CD14-positive monocyte (primary cell): ENCODE measurements around the gene RBBP9. TPM values are rescaled to one million over a fixed set of nuclear protein-coding genes. Genes with fewer than 3 reads are reported as not detected.

Experiments used
- DNase-seq, 3 donors: peaks; one replicate each; pipeline ENCODE4 v3.0.0-alpha.2; 2011 to 2022
- H2AFZ ChIP-seq: 2 replicates; pipeline ENCODE4 v1.6.0; 2012; ENCODE audit warnings: mild to moderate bottlenecking, low read depth, low read length, inconsistent platforms; ENCODE audit not compliant: insufficient read depth, poor library complexity, severe bottlenecking
- H3K27ac ChIP-seq, 2 donors: 1 replicate in 1 of 2; 2 replicates in 1 of 2; pipeline ENCODE4 v1.5.1; 2012 to 2013; ENCODE audit warnings: low read length in 2 of 2, control low read depth in 1 of 2, inconsistent platforms in 1 of 2, low read depth in 1 of 2, mild to moderate bottlenecking in 1 of 2
- H3K27me3 ChIP-seq, 2 donors: one replicate each; pipeline versions ENCODE4 v1.6.0 to v1.6.1; 2011 to 2013; ENCODE audit warnings: low read length in 2 of 2; ENCODE audit not compliant: control insufficient read depth in 2 of 2, insufficient read depth in 2 of 2
- H3K36me3 ChIP-seq, 2 donors: replicated peaks in 1 of 2; 1 replicate in 1 of 2; 2 replicates in 1 of 2; pipeline versions ENCODE4 v1.5.1 to v1.6.1; 2012 to 2013; ENCODE audit warnings: low read length in 2 of 2, control low read depth in 1 of 2, inconsistent platforms in 1 of 2, mild to moderate bottlenecking in 1 of 2; ENCODE audit not compliant: insufficient read depth in 2 of 2, control insufficient read depth in 1 of 2
- H3K4me1 ChIP-seq, 2 donors: 1 replicate in 1 of 2; 2 replicates in 1 of 2; pipeline versions ENCODE4 v1.5.1 to v1.6.1; 2012 to 2013; ENCODE audit warnings: low read length in 2 of 2, control low read depth in 1 of 2, inconsistent platforms in 1 of 2, mild to moderate bottlenecking in 1 of 2, moderate library complexity in 1 of 2; ENCODE audit not compliant: insufficient read depth in 2 of 2, control insufficient read depth in 1 of 2
- H3K4me2 ChIP-seq: replicated peaks from 2 replicates; pipeline ENCODE3; 2012; ENCODE audit warnings: low read length, moderate library complexity, mild to moderate bottlenecking; ENCODE audit not compliant: poor library complexity, severe bottlenecking; ENCODE audit errors: extremely low read depth
- H3K4me3 ChIP-seq, 3 experiments: fragments of 200-600 bp in 1 of 3; sonication (generic) in 1 of 3; replicated peaks in 1 of 3; 1 replicate in 2 of 3; 2 replicates in 1 of 3; pipeline ENCODE4 v1.5.1; 2011 to 2013; ENCODE audit warnings: low read length in 3 of 3, mild to moderate bottlenecking in 3 of 3, control low read depth in 2 of 3, low read depth in 2 of 3, inconsistent platforms in 1 of 3, moderate library complexity in 1 of 3
- H3K79me2 ChIP-seq: 2 replicates; pipeline ENCODE4 v1.6.0; 2012; ENCODE audit warnings: mild to moderate bottlenecking, control low read depth, inconsistent platforms, low read length, moderate library complexity; ENCODE audit not compliant: insufficient read depth
- H3K9ac ChIP-seq: 2 replicates; pipeline ENCODE4 v1.6.0; 2017; ENCODE audit warnings: low read length, mild to moderate bottlenecking; ENCODE audit not compliant: insufficient read depth, poor library complexity, severe bottlenecking
- H3K9me3 ChIP-seq, 2 donors: replicated peaks in 1 of 2; 1 replicate in 1 of 2; 2 replicates in 1 of 2; pipeline versions ENCODE4 v1.5.1 to v1.6.1; 2012 to 2013; ENCODE audit warnings: low read length in 2 of 2, control low read depth in 1 of 2; ENCODE audit not compliant: control insufficient read depth in 1 of 2, insufficient read depth in 1 of 2
- H4K20me1 ChIP-seq: 2 replicates; pipeline ENCODE4 v1.6.0; 2012; ENCODE audit warnings: mild to moderate bottlenecking, low read length, control low read depth, moderate library complexity; ENCODE audit not compliant: insufficient read depth
- H3K27ac Mint-ChIP-seq, 7 donors: one replicate each; pipeline ENCODE4 v1.8.0; 2020; ENCODE audit warnings: mild to moderate bottlenecking in 7 of 7, mixed read lengths in 7 of 7, moderate library complexity in 6 of 7, inconsistent platforms in 2 of 7
- H3K27me3 Mint-ChIP-seq, 3 donors: one replicate each; pipeline ENCODE4 v1.8.0; 2021 to 2022; ENCODE audit warnings: low read depth in 3 of 3, mild to moderate bottlenecking in 3 of 3, mixed read lengths in 3 of 3, moderate library complexity in 3 of 3, inconsistent platforms in 1 of 3
- H3K36me3 Mint-ChIP-seq, 2 donors: one replicate each; pipeline ENCODE4 v1.8.0; 2020; ENCODE audit warnings: mixed read lengths in 2 of 2, inconsistent platforms in 1 of 2, mild to moderate bottlenecking in 1 of 2
- H3K4me1 Mint-ChIP-seq: one replicate; pipeline ENCODE4 v1.8.0; 2020; ENCODE audit warnings: mild to moderate bottlenecking, mixed read lengths
- H3K4me3 Mint-ChIP-seq, 2 donors: one replicate each; pipeline ENCODE4 v1.8.0; 2020; ENCODE audit warnings: mild to moderate bottlenecking in 2 of 2, mixed read lengths in 2 of 2, moderate library complexity in 1 of 2
- H3K9me3 Mint-ChIP-seq, 7 donors: one replicate each; pipeline ENCODE4 v1.8.0; 2020 to 2022; ENCODE audit warnings: mixed read lengths in 7 of 7, mild to moderate bottlenecking in 6 of 7, moderate library complexity in 6 of 7, inconsistent platforms in 2 of 7
- WGBS: methylation state at CpG from one replicate; pipeline ENCODE4 v1.1.5; 2013; ENCODE audit warnings: missing lambda C conversion rate; ENCODE audit not compliant: insufficient coverage; 5-methylcytosine and 5-hydroxymethylcytosine counted together
- intact Hi-C, 2 donors: fragments of 100-400 bp; cut with micrococcal nuclease; formaldehyde crosslinking; loops; one replicate each; pipeline versions ENCODE4 v1.15.0 to v1.15.1; 2023
- polyA minus RNA-seq: library from RNA; depleted of rRNA, polyadenylated mRNA; stranded (reverse); fragments of >200 nt; gene quantifications from 2 replicates; pipeline ENCODE4 v1.2.3, GENCODE V29; 2012
- polyA plus RNA-seq, 3 donors: library from polyadenylated mRNA; depleted of rRNA in 1 of 3; unstranded in 2 of 3; stranded (reverse) in 1 of 3; fragments of 300-500 nt in 2 of 3; fragments of >200 nt in 1 of 3; fragmentation: Illumina TruSeq in 2 of 3; gene quantifications; 1 replicate in 2 of 3; 2 replicates in 1 of 3; pipeline ENCODE4 v1.2.3, GENCODE V29; 2012 to 2021
- total RNA-seq, 12 experiments: library from RNA in 1 of 12; stranded (reverse) in 1 of 12; fragments of 120-200 nt in 1 of 12; gene quantifications; one replicate each; pipeline ENCODE4 v1.2.4 and lab custom pipeline; 2013 to 2026; ENCODE audit warnings: mixed read lengths in 6 of 12, inconsistent platforms in 1 of 12
- TF ChIP-seq, protein P1 (sequence below): fragments of 200-600 bp; IDR thresholded peaks from one replicate; pipeline ENCODE4 v1.8.0; 2022; ENCODE audit warnings: antibody characterized with exemption, mild to moderate bottlenecking

RBBP9 gene
- 9.8 TPM for total RNA-seq (2013)
- 1 to 10 TPM; 3.5 to 6.9 (median 5.2) TPM for polyA plus RNA-seq
- 3.5 and 5.7 TPM in 2 replicates for polyA minus RNA-seq
- total RNA-seq (lab: John Stamatoyannopoulos, UW) = 4.7 to 10.9 (median 6.6) reads per million in 11 experiments

DNA sequence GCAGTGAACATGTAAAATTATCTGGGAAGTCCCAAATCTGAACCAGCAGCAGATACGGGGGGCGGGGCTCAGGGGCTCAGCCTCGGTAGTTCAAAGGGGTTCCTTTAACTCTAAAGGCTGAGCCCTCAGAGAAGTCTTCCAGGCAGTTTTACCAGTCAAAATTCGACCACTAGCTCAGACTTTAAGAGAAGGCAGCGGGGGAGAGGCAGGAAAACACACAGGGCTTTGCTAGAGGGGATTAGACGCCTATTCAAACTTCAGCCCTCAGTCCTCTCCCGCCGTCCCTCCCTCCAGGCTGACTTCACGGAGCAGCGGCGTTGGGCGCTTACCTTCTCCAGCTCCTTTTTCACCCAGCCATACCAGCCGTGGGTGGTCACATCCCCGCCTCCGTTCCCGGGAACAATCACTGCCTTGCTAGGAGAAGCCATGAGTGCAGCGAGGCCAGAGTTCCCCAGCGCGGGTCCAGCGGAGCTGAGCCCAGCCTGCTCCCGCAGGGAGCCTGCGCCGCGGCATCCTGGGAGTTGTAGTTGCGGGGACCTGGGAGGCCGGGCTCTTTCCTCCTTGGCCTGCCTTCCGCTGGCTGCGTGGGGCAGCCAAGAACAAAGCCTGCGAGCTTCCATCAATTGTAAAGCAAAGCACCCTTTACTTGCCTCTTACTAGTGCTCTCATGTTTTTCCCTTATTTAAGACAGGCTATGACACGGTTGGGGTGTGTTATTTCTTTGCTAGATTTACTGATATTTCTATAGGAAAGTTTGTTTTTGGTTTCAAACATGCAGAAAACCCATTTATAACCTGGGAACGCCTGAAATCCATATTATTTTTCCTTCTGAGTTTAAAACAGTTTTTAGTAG lies at the start of gene RBBP9:
Gene RBBP9 (minus strand): TSS at position 486 of the 853 bp plus-strand sequence. CDS start 58 bp downstream, at position 428.
- WGBS = 0% methylated on average over 24 of the region's 31 CpGs
- H3K4me2 ChIP-seq = peak within 1 kb of the TSS; percentile 82
- peak within 1 kb of the TSS; percentile 97 to 98 for H3K4me3 Mint-ChIP-seq
- peaks cover 7% of the 10 kb centered on the region for H3K79me2 ChIP-seq
- H3K4me1 ChIP-seq = peaks cover 8 to 16% of the 10 kb centered on the region in 2 donors
- H3K27me3 Mint-ChIP-seq = peaks cover 0 to 2% (median 0%) of the 10 kb centered on the region in 3 donors
- H2AFZ ChIP-seq = peak within 1 kb of the TSS; percentile 100
- H3K4me1 Mint-ChIP-seq = peaks cover 22% of the 10 kb centered on the region
- H3K36me3 Mint-ChIP-seq = peaks cover 5% of the 10 kb centered on the region in 2 donors
- intact Hi-C loops = no loop called here
- peak within 1 kb of the TSS; percentile 78 to 91 (median 85) for H3K27ac Mint-ChIP-seq
- H3K9me3 ChIP-seq = no peaks in the 10 kb centered on the region
- H4K20me1 ChIP-seq = no peaks in the 10 kb centered on the region
- DNase-seq = peak; percentile 59 to 62 (median 60)
- peak within 1 kb of the TSS; percentile 80 to 97 (median 90) for H3K4me3 ChIP-seq
- H3K27me3 ChIP-seq = no peaks in the 10 kb centered on the region
- H3K36me3 ChIP-seq = peaks cover 0 to 18% of the 10 kb centered on the region in 2 donors
- peak within 1 kb of the TSS; percentile 7 to 80 for H3K27ac ChIP-seq
- no peaks in the 10 kb centered on the region for H3K9me3 Mint-ChIP-seq
- TF ChIP-seq, protein P1, sequence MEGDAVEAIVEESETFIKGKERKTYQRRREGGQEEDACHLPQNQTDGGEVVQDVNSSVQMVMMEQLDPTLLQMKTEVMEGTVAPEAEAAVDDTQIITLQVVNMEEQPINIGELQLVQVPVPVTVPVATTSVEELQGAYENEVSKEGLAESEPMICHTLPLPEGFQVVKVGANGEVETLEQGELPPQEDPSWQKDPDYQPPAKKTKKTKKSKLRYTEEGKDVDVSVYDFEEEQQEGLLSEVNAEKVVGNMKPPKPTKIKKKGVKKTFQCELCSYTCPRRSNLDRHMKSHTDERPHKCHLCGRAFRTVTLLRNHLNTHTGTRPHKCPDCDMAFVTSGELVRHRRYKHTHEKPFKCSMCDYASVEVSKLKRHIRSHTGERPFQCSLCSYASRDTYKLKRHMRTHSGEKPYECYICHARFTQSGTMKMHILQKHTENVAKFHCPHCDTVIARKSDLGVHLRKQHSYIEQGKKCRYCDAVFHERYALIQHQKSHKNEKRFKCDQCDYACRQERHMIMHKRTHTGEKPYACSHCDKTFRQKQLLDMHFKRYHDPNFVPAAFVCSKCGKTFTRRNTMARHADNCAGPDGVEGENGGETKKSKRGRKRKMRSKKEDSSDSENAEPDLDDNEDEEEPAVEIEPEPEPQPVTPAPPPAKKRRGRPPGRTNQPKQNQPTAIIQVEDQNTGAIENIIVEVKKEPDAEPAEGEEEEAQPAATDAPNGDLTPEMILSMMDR = no peak
- H3K9ac ChIP-seq = peak within 1 kb of the TSS; percentile 68

DNA sequence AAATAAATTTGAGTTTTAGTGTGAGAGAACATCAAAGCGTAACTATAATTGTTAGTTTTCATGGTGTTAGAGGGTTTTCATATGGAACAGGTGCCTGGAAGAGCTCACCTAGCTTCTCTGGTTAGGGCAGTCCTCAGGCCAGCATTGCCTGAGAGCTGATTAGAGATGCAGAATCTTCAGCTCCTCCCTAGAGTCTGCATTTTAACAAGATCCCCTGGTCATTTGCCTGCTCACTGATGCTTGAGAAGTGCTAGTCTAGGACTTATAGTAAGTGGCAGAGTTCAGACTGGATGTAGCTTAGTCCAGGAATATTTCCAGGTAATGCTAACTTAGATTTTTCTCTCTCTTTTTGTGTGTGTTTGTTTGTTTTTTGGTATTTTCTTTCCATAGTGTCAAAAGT lies 48.5 kb upstream of the RBBP9 start:
- Mint-ChIP-seq H3K4me1 (no peaks in the 10 kb centered on the region), H3K9me3 (no peaks in the 10 kb centered on the region), H3K27me3 (peaks cover 0 to 2% (median 0%) of the 10 kb centered on the region in 3 donors), H3K27ac (peak overlapping the region in 1 of 7 donors; percentile 62), H3K4me3 (no peak overlapping the region), H3K36me3 (peaks cover 71 to 90% of the 10 kb centered on the region in 2 donors)
- peaks cover 91 to 96% of the 10 kb centered on the region in 2 donors for H3K36me3 ChIP-seq
- TF ChIP-seq, protein P1 = no peak
- intact Hi-C loops = no loop called here
- H3K4me3 ChIP-seq = no peak overlapping the region
- H2AFZ ChIP-seq = no peak overlapping the region
- no peak for DNase-seq
- H3K4me1 ChIP-seq = no peaks in the 10 kb centered on the region
- no peaks in the 10 kb centered on the region for H3K9me3 ChIP-seq
- H3K4me2 ChIP-seq = no peak overlapping the region
- WGBS = 100% methylated on average over 1 of the region's 1 CpG
- no peak overlapping the region for H3K27ac ChIP-seq
- H3K79me2 ChIP-seq = no peaks in the 10 kb centered on the region
- H4K20me1 ChIP-seq = no peaks in the 10 kb centered on the region
- H3K9ac ChIP-seq = no peak overlapping the region
- H3K27me3 ChIP-seq = no peaks in the 10 kb centered on the region
